ENCODE data around the gene CES3.

CES3 gene

DNA sequence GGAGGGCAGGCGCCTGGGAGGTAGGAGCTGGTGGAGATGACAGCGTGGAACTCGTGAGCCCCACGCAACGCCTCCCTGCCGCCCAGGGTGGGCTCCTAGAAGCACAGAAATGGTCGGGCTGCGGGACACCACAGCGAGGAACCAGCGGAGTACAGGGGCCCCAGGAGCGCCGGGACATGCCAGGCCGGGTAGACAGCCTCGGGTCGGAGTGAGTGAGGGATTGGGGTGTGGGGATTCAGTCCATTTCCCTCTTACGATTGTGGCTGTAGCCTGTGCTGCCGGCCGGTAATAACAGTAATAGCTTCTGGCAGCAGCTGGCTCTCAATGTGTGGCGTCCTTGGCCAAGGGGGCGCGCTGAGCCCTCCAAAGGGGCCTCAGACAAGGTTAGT, 12.2 kb upstream of the CES3 start:
- in situ Hi-C loops (cut with MboI; ENCODE audit: low sequenced_read_pairs, unreplicated experiment): no loop called here
- TF ChIP-seq, protein P1, sequence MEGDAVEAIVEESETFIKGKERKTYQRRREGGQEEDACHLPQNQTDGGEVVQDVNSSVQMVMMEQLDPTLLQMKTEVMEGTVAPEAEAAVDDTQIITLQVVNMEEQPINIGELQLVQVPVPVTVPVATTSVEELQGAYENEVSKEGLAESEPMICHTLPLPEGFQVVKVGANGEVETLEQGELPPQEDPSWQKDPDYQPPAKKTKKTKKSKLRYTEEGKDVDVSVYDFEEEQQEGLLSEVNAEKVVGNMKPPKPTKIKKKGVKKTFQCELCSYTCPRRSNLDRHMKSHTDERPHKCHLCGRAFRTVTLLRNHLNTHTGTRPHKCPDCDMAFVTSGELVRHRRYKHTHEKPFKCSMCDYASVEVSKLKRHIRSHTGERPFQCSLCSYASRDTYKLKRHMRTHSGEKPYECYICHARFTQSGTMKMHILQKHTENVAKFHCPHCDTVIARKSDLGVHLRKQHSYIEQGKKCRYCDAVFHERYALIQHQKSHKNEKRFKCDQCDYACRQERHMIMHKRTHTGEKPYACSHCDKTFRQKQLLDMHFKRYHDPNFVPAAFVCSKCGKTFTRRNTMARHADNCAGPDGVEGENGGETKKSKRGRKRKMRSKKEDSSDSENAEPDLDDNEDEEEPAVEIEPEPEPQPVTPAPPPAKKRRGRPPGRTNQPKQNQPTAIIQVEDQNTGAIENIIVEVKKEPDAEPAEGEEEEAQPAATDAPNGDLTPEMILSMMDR (IDR thresholded peaks at IDR 0.05; ENCODE audit: borderline replicate concordance, control extremely low read depth, extremely low read depth, insufficient read depth, missing control alignments): no peak
- no peak for DNase-seq (ENCODE audit: low spot score)

- TF ChIP-seq, protein P1 (IDR thresholded peaks at IDR 0.05; ENCODE audit: borderline replicate concordance, control extremely low read depth, extremely low read depth, insufficient read depth, missing control alignments): no peak
- no peak for DNase-seq (ENCODE audit: low spot score)
- in situ Hi-C loops (cut with MboI; ENCODE audit: low sequenced_read_pairs, unreplicated experiment): no loop called here
These were observed 11.6 kb upstream of the CES3 start for GRCh38 chr16:66949472-66949871.

- DNase-seq (ENCODE audit: low spot score): no peak
- in situ Hi-C loops (cut with MboI; ENCODE audit: low sequenced_read_pairs, unreplicated experiment): loop anchor here (25.0 kb wide), 2 partner anchors 212 to 462 kb away; partner anchors contain the start of genes B3GNT9, FBXL8, HSF4 and NOL3
- TF ChIP-seq, protein P1 (IDR thresholded peaks at IDR 0.05; ENCODE audit: borderline replicate concordance, control extremely low read depth, extremely low read depth, insufficient read depth, missing control alignments): no peak
These were observed 10.6 kb upstream of the CES3 start for GRCh38 chr16:66950437-66950836.

DNA sequence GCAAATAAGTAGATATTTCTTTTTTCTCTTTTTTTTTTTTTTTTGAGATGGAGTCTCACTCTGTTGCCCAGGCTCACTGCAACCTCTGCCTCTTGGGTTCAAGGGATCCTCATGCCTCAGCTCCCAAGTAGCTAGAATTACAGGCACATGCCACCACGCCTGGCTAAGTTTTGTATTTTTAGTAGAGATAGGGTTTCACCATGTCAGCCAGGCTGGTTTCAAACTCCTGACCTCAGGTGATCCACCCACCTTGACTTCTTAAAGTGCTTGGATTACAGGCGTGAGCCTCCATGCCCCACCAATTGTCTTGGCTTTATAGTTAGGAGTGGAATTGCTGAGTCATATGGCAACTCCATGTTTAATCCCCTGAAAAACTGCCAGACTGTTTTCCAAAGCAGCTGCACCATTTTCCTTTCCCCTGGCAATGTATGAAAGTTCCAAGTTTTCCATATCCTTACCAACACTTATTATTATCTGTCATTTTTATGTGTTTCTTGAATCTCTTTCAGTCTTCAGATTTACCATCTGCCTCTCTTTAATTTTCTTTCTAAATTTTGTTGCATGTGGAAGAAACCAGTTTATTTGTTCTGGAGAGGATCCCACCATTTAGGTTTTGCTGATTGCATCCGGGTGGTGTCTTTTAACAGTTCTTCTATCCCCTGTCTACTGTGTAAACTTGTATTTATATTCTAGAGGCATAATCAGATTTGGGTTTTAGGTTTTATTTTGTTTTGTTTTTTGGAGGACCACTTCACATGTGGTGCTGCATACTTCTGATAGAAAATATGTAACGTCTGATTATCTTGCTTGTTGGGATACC, 9.9 kb upstream of the CES3 start:
- DNase-seq (ENCODE audit: low spot score): no peak
- TF ChIP-seq, protein P1 (IDR thresholded peaks at IDR 0.05; ENCODE audit: borderline replicate concordance, control extremely low read depth, extremely low read depth, insufficient read depth, missing control alignments): no peak
- in situ Hi-C loops (cut with MboI; ENCODE audit: low sequenced_read_pairs, unreplicated experiment): loop anchor here (25.0 kb wide), 2 partner anchors 211 to 461 kb away; partner anchors contain the start of genes B3GNT9, FBXL8, HSF4 and NOL3

- in situ Hi-C loops (cut with MboI; ENCODE audit: low sequenced_read_pairs, unreplicated experiment): loop anchor here (25.0 kb wide), 2 partner anchors 210 to 460 kb away; partner anchors contain the start of genes B3GNT9, FBXL8, HSF4 and NOL3
- TF ChIP-seq, protein P1 (IDR thresholded peaks at IDR 0.05; ENCODE audit: borderline replicate concordance, control extremely low read depth, extremely low read depth, insufficient read depth, missing control alignments): no peak
- no peak for DNase-seq (ENCODE audit: low spot score)
These were observed 8.5 kb upstream of the CES3 start for GRCh38 chr16:66952430-66953110.

DNA sequence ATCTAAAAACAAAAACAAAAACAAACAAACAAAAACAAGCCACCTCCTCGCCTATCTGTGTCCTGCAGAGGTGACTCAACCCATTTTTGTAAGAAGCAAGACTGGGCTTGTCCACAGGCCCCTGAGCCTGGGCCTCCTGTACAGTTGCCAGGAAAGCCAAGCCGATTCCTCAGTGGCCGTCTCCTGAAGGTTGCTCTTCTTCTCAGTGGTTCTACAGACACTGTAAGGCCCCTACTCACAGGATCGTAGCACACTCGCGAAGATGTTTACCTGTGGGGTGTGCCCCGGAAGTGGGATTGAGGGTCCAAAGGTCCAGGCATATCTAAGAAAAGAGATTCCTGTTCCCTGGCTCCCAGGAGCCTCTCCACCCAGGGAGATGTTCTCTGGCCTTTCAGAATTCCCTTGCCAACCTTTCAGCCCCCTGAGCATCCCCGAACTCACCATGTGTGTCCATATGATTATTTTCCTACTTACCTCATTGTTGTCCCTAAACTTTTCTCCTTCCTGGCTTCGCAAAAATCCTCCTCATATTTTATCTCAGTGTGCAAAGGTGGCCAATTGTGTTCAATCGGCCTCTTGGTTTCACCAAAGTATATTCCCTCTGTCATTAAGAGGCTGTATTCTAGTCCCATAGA, 7.5 kb upstream of the CES3 start:
- no peak for DNase-seq (ENCODE audit: low spot score)
- TF ChIP-seq, protein P1 (IDR thresholded peaks at IDR 0.05; ENCODE audit: borderline replicate concordance, control extremely low read depth, extremely low read depth, insufficient read depth, missing control alignments): no peak
- in situ Hi-C loops (cut with MboI; ENCODE audit: low sequenced_read_pairs, unreplicated experiment): loop anchor here (25.0 kb wide), 2 partner anchors 209 to 459 kb away; partner anchors contain the start of genes B3GNT9, FBXL8, HSF4 and NOL3
